Measurements from ENCODE around the gene PSORS1C1.
A peak's percentile ranks its signal among the peaks of the same experiment; 100 is the strongest.
"Not testable (repeated sequence)": the region's sequence is repeated elsewhere in the genome, so short reads cannot be mapped to it uniquely, and the experiment has no call there.

Gene PSORS1C1

DNA sequence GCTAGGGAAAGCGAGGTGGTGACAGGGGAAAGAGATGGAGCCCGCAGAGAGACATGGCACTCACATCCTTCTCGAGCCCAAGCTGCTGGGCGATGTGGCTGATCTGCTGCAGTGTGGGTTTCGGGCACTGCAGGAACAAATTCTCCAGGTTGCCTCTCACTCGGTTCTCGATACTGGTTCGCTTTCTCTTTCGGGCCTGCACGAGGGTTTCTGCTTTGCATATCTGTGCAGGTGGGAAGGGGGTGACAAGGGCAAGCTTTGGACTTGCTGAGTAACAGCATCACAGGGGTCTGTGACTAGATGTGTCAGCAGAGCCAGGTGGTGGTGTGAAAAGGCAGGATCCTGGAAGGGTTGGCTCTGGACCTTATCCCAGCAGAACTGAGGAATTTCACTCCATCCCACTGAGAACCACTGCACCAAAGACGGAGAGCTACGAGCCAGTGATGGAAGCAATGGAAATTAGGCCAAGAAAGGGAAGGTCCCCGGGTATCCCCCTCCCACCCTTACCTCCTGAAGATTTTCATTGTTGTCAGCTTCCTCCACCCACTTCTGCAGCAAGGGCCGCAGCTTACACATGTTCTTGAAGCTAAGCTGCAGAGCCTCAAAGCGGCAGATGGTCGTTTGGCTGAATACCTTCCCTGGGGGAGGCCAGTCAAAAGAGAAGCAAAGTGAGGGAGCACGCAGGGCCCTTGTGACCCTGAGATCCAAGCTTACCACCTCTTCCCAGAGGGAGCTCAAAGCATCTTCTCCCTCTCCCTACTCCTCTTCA is 50.6 kb downstream of the PSORS1C1 start:
- not testable (repeated sequence) for H3K27me3 Mint-ChIP-seq, DNase-seq, H3K9me3 Mint-ChIP-seq
- H3K4me3 Mint-ChIP-seq: peak overlapping the region in 1 of 2 donors; percentile 42
- H3K4me1 Mint-ChIP-seq: peaks cover 16 to 31% of the 10 kb centered on the region in 2 donors
- peak; percentile 61 to 78 for ATAC-seq (replicated peaks)
- peaks cover 9 to 23% of the 10 kb centered on the region in 2 donors for H3K36me3 Mint-ChIP-seq
- peak overlapping the region; percentile 44 for H3K27ac Mint-ChIP-seq

DNA sequence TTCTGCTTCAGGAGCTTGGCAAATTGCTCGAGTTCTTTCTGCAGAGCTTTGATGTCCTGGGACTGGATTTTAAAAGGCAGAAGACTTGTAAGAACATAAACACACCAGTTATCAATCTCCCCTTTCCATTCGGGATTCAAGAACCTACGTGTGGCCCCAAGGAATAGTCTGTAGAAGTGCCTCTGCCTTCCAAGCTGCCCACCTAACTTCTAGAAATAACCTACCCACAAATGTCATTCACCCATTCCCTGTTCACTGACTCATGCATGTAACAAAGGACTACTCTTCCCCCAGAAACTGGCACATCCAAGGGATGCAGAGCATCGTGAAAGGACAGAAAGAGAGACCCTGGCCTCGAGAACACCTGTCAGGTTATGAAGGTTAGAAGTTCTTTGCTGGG is 51.4 kb downstream of the PSORS1C1 start:
- Mint-ChIP-seq H3K36me3 (peaks cover 5 to 23% of the 10 kb centered on the region in 2 donors), H3K9me3 (no peaks in the 10 kb centered on the region), H3K27ac (peak overlapping the region; percentile 1), H3K27me3 (no peaks in the 10 kb centered on the region), H3K4me1 (peaks cover 16 to 31% of the 10 kb centered on the region in 2 donors), H3K4me3 (no peak overlapping the region)
- no peak for ATAC-seq (replicated peaks)
- DNase-seq: no peak

DNA sequence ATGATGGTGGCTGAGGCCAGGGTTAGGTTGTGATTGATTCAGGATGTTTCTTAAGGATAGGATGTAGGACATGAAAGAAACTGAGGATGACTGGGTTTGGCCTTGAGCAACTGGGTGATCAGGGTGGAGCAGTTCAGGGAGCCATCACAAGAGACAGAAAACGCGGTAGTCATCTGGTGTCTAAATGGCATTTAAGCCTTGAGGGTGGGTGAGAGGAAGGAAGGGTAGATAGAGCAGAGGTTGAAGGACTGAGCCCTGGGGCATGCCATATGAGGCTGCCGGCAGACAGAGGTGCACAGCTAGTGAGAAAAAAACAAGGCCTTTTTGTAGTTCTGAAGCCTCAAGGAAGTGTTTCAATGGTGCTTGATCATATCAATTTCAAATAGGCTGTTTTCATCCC is 54.0 kb downstream of the PSORS1C1 start:
- H3K4me1 Mint-ChIP-seq: peaks cover 10 to 18% of the 10 kb centered on the region in 2 donors
- ATAC-seq (replicated peaks): no peak
- H3K4me3 Mint-ChIP-seq: no peak overlapping the region
- no peaks in the 10 kb centered on the region for H3K9me3 Mint-ChIP-seq
- H3K27ac Mint-ChIP-seq: no peak overlapping the region
- H3K36me3 Mint-ChIP-seq: peaks cover 0 to 2% of the 10 kb centered on the region in 2 donors
- DNase-seq: no peak
- no peaks in the 10 kb centered on the region for H3K27me3 Mint-ChIP-seq

DNA sequence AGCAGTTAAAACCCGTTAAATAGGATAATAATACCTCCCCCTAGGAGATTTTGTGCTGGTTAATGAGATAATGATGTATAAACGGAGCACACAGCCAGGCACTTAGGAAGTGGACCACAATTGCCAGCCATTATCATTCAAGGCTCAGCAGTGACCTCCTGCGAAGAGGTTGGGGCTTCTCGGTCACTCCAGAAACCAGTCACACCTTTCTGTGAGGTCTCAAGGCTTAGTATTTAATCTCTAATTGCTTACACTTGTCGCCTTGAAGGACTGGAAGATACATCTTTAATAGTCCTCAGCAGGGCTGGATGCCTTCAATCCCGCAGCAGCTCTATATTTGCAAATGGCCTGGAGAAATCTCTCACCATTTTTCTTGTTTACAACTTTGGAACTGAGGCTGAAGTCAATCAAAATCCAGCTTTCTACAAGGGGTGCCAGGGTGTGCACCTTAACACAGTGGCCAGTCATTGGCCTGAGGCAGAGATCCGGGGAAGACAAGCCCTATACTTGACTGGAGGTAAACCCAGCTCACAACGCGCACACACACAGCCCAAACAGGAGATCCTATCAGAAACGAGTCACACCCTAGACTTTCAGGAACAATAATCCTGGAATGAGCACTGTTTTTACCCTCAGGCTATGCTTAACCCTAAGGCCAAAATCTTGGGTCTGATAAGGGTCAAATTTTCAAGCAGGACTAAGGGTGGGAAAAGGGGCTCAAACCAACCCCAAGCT is 54.7 kb downstream of the PSORS1C1 start:
- Mint-ChIP-seq H3K27me3 (no peaks in the 10 kb centered on the region), H3K27ac (no peak overlapping the region), H3K4me3 (no peak overlapping the region), H3K9me3 (no peaks in the 10 kb centered on the region), H3K36me3 (no peaks in the 10 kb centered on the region), H3K4me1 (peaks cover 8 to 15% of the 10 kb centered on the region in 2 donors)
- ATAC-seq (replicated peaks) (no peak), DNase-seq (no peak)

DNA sequence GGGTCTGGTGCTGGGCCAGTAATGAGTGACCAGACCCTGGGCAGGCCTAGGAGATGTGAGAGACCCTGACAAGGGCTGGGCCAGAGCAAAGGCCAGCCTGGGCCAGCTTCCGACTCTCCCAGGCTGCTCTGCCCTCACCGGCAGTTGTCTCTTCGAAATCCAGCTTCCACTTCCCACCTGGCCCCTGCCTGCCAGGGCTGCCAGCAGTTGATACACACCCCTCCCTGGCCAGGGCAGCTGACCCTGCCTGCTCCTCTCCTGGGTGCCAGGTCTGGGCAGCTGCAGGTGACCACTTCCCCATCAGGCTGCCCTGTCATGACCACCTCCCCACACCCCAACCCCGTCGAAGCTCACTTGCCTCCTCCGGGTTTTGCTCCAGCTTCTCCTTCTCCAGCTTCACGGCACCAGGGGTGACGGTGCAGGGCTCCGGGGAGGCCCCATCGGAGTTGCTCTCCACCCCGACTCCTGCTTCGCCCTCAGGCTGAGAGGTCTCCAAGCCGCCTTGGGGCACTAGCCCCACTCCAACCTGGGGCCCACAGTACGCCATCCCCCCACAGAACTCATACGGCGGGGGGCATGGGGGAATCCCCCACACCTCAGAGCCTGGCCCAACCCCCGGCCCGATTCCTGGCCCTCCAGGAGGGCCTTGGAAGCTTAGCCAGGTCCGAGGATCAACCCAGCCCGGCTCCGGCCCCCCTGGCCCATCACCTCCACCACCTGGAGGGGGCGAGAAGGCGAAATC is 55.4 kb downstream of the PSORS1C1 start:
- not testable (repeated sequence) for H3K9me3 Mint-ChIP-seq; H3K36me3 Mint-ChIP-seq; ATAC-seq (replicated peaks); H3K4me3 Mint-ChIP-seq; H3K27me3 Mint-ChIP-seq; H3K27ac Mint-ChIP-seq; DNase-seq
- peaks cover 4 to 10% of the 10 kb centered on the region in 2 donors for H3K4me1 Mint-ChIP-seq

DNA sequence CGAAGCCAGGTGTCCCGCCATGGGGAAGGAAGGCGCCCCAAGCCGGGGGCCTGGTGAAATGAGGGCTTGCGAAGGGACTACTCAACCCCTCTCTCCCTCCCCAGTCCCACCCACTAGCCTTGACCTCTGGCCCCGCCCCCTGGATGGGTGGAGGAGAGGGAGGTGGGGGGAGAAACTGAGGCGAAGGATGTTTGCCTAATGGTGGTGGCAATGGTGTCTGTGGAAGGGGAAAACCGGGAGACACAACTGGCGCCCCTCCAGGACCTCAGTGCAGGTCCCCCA is 55.9 kb downstream of the PSORS1C1 start, which contains the start of gene POU5F1:
TSS of gene POU5F1 (minus strand) at position 83 of the 282 bp plus-strand sequence. CDS start at position 21, 62 bp downstream.
- Mint-ChIP-seq H3K4me3 (peak within 1 kb of the TSS in 1 of 2 donors; percentile 41), H3K9me3 (no peaks in the 10 kb centered on the region)
- no peak for DNase-seq

DNA sequence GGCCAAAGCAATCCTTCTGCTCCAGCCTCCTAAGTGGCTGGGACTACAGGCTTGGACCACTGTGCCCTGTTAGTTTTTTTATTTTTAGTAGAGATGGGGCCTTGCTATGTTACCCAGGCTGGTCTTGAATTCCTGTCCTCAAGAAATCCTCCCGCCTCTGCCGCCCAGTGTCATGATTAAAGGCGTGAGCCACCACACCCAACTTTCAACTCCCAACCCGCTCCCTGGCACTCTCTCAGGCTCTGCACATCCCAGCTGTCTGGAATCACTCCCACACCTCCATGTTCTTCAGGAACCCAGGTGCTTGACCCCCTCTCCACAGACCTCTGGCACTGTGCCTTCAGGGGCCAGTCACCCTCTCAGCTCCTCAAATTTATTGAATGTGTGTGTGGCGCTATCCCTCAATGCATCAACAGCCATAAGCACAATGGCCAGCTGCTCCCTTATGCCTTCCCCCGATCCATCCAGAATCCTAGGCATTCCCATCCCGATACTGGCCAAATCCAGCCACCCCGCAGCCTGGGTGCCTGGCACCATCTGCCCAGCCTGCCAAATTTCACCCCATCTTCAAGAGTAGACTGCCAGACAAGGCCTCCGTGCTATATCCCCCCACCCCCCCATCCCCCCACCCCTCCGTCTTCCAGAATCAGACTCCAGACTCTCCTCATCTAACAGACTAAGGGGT is 56.5 kb downstream of the PSORS1C1 start:
- H3K27ac Mint-ChIP-seq: no peak overlapping the region
- no peaks in the 10 kb centered on the region for H3K27me3 Mint-ChIP-seq
- DNase-seq: no peak
- peaks cover under 1 to 1% of the 10 kb centered on the region in 2 donors for H3K4me1 Mint-ChIP-seq
- H3K9me3 Mint-ChIP-seq: no peaks in the 10 kb centered on the region
- no peak for ATAC-seq (replicated peaks)
- H3K36me3 Mint-ChIP-seq: no peaks in the 10 kb centered on the region
- H3K4me3 Mint-ChIP-seq: no peak overlapping the region

More for the DNA sequence above, 55.9 kb downstream of the PSORS1C1 start, which contains the start of gene POU5F1:
- no peak for ATAC-seq (replicated peaks)
- H3K27ac Mint-ChIP-seq: no peak within 1 kb of the TSS
- H3K4me1 Mint-ChIP-seq: peaks cover 1 to 5% of the 10 kb centered on the region in 2 donors
- H3K36me3 Mint-ChIP-seq: no peaks in the 10 kb centered on the region
- H3K27me3 Mint-ChIP-seq: no peaks in the 10 kb centered on the region

DNA sequence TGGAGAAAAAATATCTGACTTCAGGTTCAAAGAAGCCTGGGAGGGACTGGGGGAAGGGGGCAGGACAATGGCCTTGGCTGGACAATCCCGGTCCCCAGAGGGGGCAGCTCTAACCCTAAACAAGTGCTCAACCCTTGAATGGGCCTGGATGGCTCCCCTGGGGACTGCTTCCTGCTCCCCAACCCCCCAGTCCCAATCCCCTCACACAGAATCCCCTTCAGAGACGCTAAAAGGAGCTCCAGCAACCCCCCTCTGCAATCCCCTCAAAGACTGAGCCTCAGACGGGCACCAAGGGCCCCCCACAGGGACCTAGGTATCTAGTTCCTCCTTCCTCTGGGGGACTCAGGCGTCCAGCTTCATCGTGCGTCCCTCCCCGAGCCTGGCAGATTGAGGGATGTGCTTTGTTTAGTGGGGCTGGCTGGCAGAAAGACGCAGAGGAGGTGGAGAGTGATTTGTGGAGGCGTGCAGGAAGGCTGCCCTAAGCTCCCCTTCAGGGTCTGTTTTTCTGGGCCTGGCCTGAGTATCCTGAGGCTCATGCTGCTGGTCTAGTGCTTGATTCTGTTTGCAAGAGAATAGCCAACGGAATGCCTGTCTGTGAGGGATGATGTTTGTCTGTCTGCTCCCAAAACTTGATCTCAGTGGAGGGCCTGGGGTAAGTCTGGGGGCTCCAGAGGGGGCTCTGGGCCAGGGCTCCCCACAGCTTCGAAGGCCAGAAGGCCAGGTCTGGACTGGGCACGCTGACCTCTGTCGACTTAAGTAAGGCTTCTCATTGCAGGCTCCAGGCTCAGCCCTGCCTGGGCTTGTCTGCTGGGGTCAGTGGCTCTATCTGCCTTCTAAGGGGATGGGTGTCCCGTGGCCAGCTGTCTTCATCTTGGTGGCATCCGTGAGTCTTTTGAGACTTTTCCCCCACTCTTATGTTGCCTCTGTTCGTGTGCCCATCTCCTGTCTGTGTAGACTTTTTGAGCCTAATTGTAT is 57.6 kb downstream of the PSORS1C1 start:
- Mint-ChIP-seq H3K27ac (no peak overlapping the region), H3K9me3 (no peaks in the 10 kb centered on the region), H3K27me3 (no peaks in the 10 kb centered on the region), H3K4me3 (no peak overlapping the region), H3K4me1 (no peaks in the 10 kb centered on the region), H3K36me3 (no peaks in the 10 kb centered on the region)
- no peak for ATAC-seq (replicated peaks)
- no peak for DNase-seq

DNA sequence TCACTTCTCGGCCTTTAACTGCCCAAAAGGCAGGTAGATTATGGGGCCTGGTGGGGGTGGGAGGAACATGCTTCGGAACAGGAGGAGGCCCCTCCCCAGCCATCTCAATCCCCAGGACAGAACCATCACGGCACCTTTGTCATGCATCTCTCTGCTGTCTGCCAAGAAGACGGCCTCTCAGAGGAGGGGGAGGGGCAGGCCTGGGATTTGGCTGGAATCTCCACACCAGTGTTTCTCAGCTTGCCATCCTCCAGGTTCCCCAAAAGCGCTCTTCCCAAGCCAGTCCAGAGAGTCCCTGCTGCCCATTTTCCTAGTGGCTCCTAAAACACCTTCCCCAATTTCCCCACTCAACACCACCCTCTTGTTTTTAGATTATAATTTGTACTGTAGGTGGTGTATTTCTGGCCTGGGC is 58.4 kb downstream of the PSORS1C1 start:
- H3K36me3 Mint-ChIP-seq: peaks cover 0 to 4% of the 10 kb centered on the region in 2 donors
- ATAC-seq (replicated peaks) (no peak), DNase-seq (no peak)
- H3K4me3 Mint-ChIP-seq: no peak overlapping the region
- H3K27ac Mint-ChIP-seq: no peak overlapping the region
- no peaks in the 10 kb centered on the region for H3K9me3 Mint-ChIP-seq
- no peaks in the 10 kb centered on the region for H3K27me3 Mint-ChIP-seq
- peaks cover 0 to 2% of the 10 kb centered on the region in 2 donors for H3K4me1 Mint-ChIP-seq

DNA sequence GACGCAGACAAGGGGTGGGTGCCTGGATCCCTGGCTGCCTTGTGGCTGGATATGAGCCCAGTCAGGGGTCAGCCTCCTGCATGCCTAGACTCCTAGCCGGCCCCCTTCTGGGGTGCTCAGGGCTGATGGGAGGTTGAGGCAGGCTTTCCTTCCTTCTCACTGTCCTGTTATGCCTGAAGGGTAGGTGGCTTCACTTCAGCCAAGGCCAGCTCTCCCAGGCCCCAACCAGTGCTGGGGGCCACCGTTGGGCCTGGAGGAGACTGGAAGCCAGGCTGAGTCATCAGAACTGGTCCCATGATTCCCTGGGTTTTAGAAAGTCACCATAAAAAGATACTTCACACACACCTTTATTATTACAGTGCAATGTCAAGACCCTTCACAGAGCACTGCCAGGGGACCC is 58.8 kb downstream of the PSORS1C1 start:
- Mint-ChIP-seq H3K4me1 (peaks cover 0 to 2% of the 10 kb centered on the region in 2 donors), H3K36me3 (peaks cover 0 to 4% of the 10 kb centered on the region in 2 donors), H3K4me3 (no peak overlapping the region), H3K27me3 (no peaks in the 10 kb centered on the region), H3K9me3 (no peaks in the 10 kb centered on the region), H3K27ac (no peak overlapping the region)
- no peak for ATAC-seq (replicated peaks)
- no peak for DNase-seq

DNA sequence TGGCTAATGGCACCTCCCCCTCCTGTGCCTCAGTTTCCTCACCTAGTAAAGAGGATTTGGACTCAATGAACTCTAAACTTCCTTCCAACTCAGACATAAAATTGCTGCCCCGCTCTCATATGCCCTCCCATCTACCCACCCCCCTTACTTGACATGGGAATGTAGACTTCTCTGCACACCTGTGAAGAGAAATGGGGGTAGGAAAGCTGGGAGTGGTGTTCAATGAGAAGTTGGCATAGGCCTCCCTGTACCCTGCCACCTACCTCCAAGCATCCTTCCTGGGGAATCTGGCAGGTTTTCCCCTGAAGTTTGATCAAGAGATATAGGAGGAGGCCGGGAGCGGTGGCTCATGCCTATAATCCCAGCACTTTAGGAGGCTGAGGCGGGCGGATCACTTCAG is 59.8 kb downstream of the PSORS1C1 start:
- peaks cover 6 to 10% of the 10 kb centered on the region in 2 donors for H3K4me1 Mint-ChIP-seq
- ATAC-seq (replicated peaks) (no peak), DNase-seq (no peak)
- no peaks in the 10 kb centered on the region for H3K27me3 Mint-ChIP-seq
- H3K4me3 Mint-ChIP-seq: no peak overlapping the region
- no peaks in the 10 kb centered on the region for H3K9me3 Mint-ChIP-seq
- H3K27ac Mint-ChIP-seq: no peak overlapping the region
- H3K36me3 Mint-ChIP-seq: peaks cover 0 to 4% of the 10 kb centered on the region in 2 donors

DNA sequence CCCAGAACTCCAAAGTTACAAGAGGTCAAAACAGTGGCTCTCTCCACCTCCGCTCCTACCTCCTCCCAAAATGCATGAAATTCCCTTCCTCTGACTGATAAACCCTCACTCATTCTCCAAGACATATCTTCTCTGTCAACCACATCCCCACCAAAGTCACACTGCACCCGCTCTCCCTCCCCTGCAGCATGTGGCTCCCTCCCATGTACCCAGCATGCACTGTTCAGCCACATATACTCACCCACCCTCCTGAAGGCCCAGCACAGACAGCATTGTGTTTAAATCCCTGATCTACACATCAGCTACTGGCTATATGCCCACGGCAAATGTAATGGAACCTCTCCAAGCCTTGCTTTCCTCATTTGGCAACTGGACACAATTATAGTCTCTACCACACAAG is 61.4 kb downstream of the PSORS1C1 start:
- Mint-ChIP-seq H3K9me3 (no peaks in the 10 kb centered on the region), H3K27me3 (no peaks in the 10 kb centered on the region), H3K27ac (no peak overlapping the region), H3K4me1 (peaks cover 17 to 19% of the 10 kb centered on the region in 2 donors), H3K4me3 (no peak overlapping the region), H3K36me3 (peaks cover 0 to 4% of the 10 kb centered on the region in 2 donors)
- ATAC-seq (replicated peaks) (no peak), DNase-seq (no peak)
